Adrenal gland (tissue), 12 donors: Measurements from ENCODE around the gene SH2D5. TPM values are rescaled to one million over a fixed set of nuclear protein-coding genes. Genes with fewer than 3 reads are reported as not detected.
A peak's percentile ranks its signal among the peaks of the same experiment; 100 is the strongest.
"Not testable (repeated sequence)": the region's sequence is repeated elsewhere in the genome, so short reads cannot be mapped to it uniquely, and the experiment has no call there.

ENCODE experiments used
- DNase-seq, 7 donors: peaks; one replicate each; pipeline ENCODE4 v3.0.0-alpha.2; 2019 to 2020
- H3K27ac ChIP-seq, 5 donors: fragments of 200-600 bp; sonication (generic) in 4 of 5; 1 replicate in 3 of 5; 2 replicates in 2 of 5; pipeline versions ENCODE4 v1.5.1 to v1.8.0; 2016 to 2020; ENCODE audit warnings: mild to moderate bottlenecking in 1 of 5
- H3K27me3 ChIP-seq: fragments of 200-600 bp; 2 replicates; pipeline ENCODE4 v1.8.0; 2021
- H3K36me3 ChIP-seq, 2 donors: fragments of 200-600 bp; replicated peaks in 1 of 2; 1 replicate in 1 of 2; 2 replicates in 1 of 2; pipeline versions ENCODE4 v1.5.1 to v1.8.0; 2018 to 2022
- H3K4me1 ChIP-seq, 2 donors: fragments of 200-600 bp; replicated peaks in 1 of 2; 1 replicate in 1 of 2; 2 replicates in 1 of 2; pipeline versions ENCODE4 v1.5.1 to v1.8.0; 2018 to 2021
- H3K4me3 ChIP-seq, 4 donors: fragments of 200-600 bp; sonication (generic) in 3 of 4; one replicate each; pipeline ENCODE4 v1.5.1; 2016 to 2018
- H3K9me3 ChIP-seq, 3 donors: fragments of 200-600 bp; sonication (generic) in 1 of 3; replicated peaks in 1 of 3; 1 replicate in 2 of 3; 2 replicates in 1 of 3; pipeline versions ENCODE4 v1.5.1 to v1.8.0; 2016 to 2021
- CTCF ChIP-seq, 6 experiments: fragments of 450-650 bp in 4 of 6; fragments of 200-600 bp in 2 of 6; sonication (generic) in 1 of 6; IDR thresholded peaks; 1 replicate in 5 of 6; 2 replicates in 1 of 6; pipeline versions ENCODE4 v1.5.1 to v1.8.0; 2016 to 2021; ENCODE audit warnings: antibody characterized with exemption in 6 of 6, mild to moderate bottlenecking in 2 of 6, moderate library complexity in 1 of 6
- POLR2A ChIP-seq, 2 donors: fragments of 450-650 bp; IDR thresholded peaks; one replicate each; pipeline ENCODE4 v1.6.1; 2017; ENCODE audit warnings: antibody characterized with exemption in 2 of 2, mild to moderate bottlenecking in 2 of 2, moderate library complexity in 1 of 2
- WGBS, 4 donors: extraction: QIAGEN DNeasy Blood & Tissue Kit in 2 of 4; methylation state at CpG; one replicate each; pipeline versions ENCODE4 v1.1.5 to v1.1.7; 2013 to 2017; 5-methylcytosine and 5-hydroxymethylcytosine counted together
- intact Hi-C, 2 donors: fragments of 100-400 bp; cut with DNase I; formaldehyde crosslinking; loops; one replicate each; pipeline versions ENCODE4 v1.14.1 to v1.15.0; 2022 to 2023
- polyA plus RNA-seq, 3 donors: library from polyadenylated mRNA; stranded (reverse); fragments of 200-250 nt in 2 of 3; fragments of 350-450 nt in 1 of 3; fragmentation: Illumina TruSeq in 1 of 3; extraction: RNeasy Lipid Tissue Mini Kit (QIAGEN cat#74804) in 1 of 3; gene quantifications; one replicate each; pipeline ENCODE4 v1.2.3, GENCODE V29; 2013 to 2014
- total RNA-seq, 9 donors: library from RNA; depleted of rRNA in 4 of 9; stranded (reverse); fragments of >200 nt in 4 of 9; fragments of 120-200 nt in 1 of 9; fragmentation: NEBNext Ultra II Directional in 1 of 9; extraction: Animal tissue kit (Norgen Biotek cat#: 25700) in 1 of 9; gene quantifications; one replicate each; pipeline versions ENCODE4 v1.1.0 to v1.2.4, GENCODE V29; 2013 to 2023
- donor health status: healthy with polysubstance abuse.
- donor health status: Bipolar disorder and iron deficiency.
- donor health status: DM: yes; HTN: yes; CAD: no.
- donor health status: DM: no; HTN: no; CAD: no.
- donor health status: DM: no; HTN: no; CAD: no.
- donor health status: DM: yes; HTN: yes; CAD: no.

SH2D5 gene
- total and polyA plus RNA-seq, 12 donors: 0.06 to 1.9 (median 0.43) TPM; not detected in 3

- intact Hi-C loops: no loop called here
- 58 to 90% (median 78%) methylated on average over 16 to 24 of the region's 24 CpGs for WGBS, 4 donors
- Histone ChIP-seq H3K9me3 (no peaks in the 10 kb centered on the region), H3K4me3 (no peak overlapping the region), H3K27me3 (no peaks in the 10 kb centered on the region), H3K4me1 (peaks cover 24 to 41% of the 10 kb centered on the region in 2 donors), H3K36me3 (no peaks in the 10 kb centered on the region), H3K27ac (peak overlapping the region in 1 of 5 donors; percentile 6)
- DNase-seq: peak in 2 of 7 donors; percentile 37 to 59
- no peak for TF ChIP-seq CTCF (IDR thresholded peaks at IDR 0.05)
- no peak for TF ChIP-seq POLR2A (IDR thresholded peaks at IDR 0.05)
Observed at GRCh38 chr1:20682571-20683236, 49.8 kb downstream of the SH2D5 start.

- H3K4me1 ChIP-seq: peaks cover 24 to 41% of the 10 kb centered on the region in 2 donors
- no peak overlapping the region for H3K4me3 ChIP-seq
- intact Hi-C loops: no loop called here
- H3K36me3 ChIP-seq: no peaks in the 10 kb centered on the region
- WGBS, 4 donors: 89 to 92% (median 90%) methylated on average over 9 of the region's 9 CpGs
- DNase-seq: no peak
- no peak for TF ChIP-seq POLR2A (IDR thresholded peaks at IDR 0.05)
- H3K9me3 ChIP-seq: no peaks in the 10 kb centered on the region
- H3K27me3 ChIP-seq: no peaks in the 10 kb centered on the region
- no peak overlapping the region for H3K27ac ChIP-seq
Observed at GRCh38 chr1:20681999-20682398, 50.5 kb downstream of the SH2D5 start.

GRCh38 chr1:20680269-20680668, 52.2 kb downstream of the SH2D5 start:
- TF ChIP-seq CTCF (IDR thresholded peaks at IDR 0.05) (no peak), POLR2A (IDR thresholded peaks at IDR 0.05) (no peak)
- DNase-seq: peak in 2 of 7 donors; percentile 30 to 43
- Histone ChIP-seq H3K4me1 (peaks cover 21 to 35% of the 10 kb centered on the region in 2 donors), H3K27ac (peak overlapping the region in 1 of 5 donors; percentile 1), H3K9me3 (no peaks in the 10 kb centered on the region), H3K4me3 (no peak overlapping the region), H3K36me3 (no peaks in the 10 kb centered on the region), H3K27me3 (no peaks in the 10 kb centered on the region)
- intact Hi-C loops: no loop called here
- 35 to 47% (median 41%) methylated on average over 5 of the region's 5 CpGs for WGBS, 4 donors

- WGBS, 4 donors: 78 to 82% (median 79%) methylated on average over 6 of the region's 6 CpGs
- Histone ChIP-seq H3K36me3 (no peaks in the 10 kb centered on the region), H3K27me3 (no peaks in the 10 kb centered on the region), H3K9me3 (no peaks in the 10 kb centered on the region), H3K4me3 (no peak overlapping the region), H3K27ac (no peak overlapping the region), H3K4me1 (peaks cover 5 to 21% of the 10 kb centered on the region in 2 donors)
- TF ChIP-seq POLR2A (IDR thresholded peaks at IDR 0.05) (no peak), CTCF (IDR thresholded peaks at IDR 0.05) (no peak)
- intact Hi-C loops: no loop called here
- DNase-seq: no peak
Observed at GRCh38 chr1:20678599-20678998, 53.9 kb downstream of the SH2D5 start.

- intact Hi-C loops, H3K36me3 ChIP-seq, H3K27ac ChIP-seq, H3K27me3 ChIP-seq, H3K4me1 ChIP-seq, H3K9me3 ChIP-seq, DNase-seq, H3K4me3 ChIP-seq: not testable (repeated sequence)
- WGBS, 4 donors: 89 to 98% (median 93%) methylated on average over 11 of the region's 11 CpGs
Observed at GRCh38 chr1:20673626-20674025, 58.9 kb downstream of the SH2D5 start.
